MM.1S (cell line): ENCODE measurements around the gene LRPPRC.

ENCODE experiments used
- EZH2 ChIP-seq: fragments of 300-600 bp; sonication (generic); optimal IDR thresholded peaks from 2 replicates; pipeline ENCODE3; 2017; ENCODE audit warnings: low read depth, mild to moderate bottlenecking, antibody characterized with exemption, low read length, mixed read lengths
- EZH2phosphoT487 ChIP-seq: fragments of 300-600 bp; sonication (generic); IDR thresholded peaks from 2 replicates; pipeline ENCODE4 v1.6.1; 2018; ENCODE audit warnings: antibody characterized with exemption, low read length
- TF ChIP-seq, protein P1 (sequence below): fragments of 300-600 bp; sonication (generic); IDR thresholded peaks from 2 replicates; pipeline ENCODE4 v1.5.1; 2016; ENCODE audit warnings: antibody characterized with exemption, low read length, mixed read lengths

DNA sequence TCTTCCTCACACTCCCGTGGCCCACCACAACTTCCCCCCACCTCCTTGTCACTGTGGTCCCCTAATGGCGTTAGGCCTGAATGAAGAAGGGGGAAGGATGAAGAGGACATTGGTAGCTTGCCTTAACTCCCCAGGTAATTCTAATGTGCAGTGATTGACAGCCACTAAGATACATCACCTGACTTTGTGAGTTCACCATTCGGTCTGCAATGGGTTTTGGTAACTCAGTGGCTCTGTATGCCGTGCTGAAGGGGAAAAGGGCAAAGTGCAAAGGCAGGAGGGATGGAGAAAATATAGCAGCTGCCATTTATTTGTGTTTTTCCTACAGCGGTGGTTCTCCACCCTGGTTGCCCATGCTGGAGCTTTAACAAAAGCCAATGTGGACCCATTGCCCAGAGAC, 114.8 kb downstream of the LRPPRC start:
- TF ChIP-seq EZH2: no peak
- TF ChIP-seq, protein P1, sequence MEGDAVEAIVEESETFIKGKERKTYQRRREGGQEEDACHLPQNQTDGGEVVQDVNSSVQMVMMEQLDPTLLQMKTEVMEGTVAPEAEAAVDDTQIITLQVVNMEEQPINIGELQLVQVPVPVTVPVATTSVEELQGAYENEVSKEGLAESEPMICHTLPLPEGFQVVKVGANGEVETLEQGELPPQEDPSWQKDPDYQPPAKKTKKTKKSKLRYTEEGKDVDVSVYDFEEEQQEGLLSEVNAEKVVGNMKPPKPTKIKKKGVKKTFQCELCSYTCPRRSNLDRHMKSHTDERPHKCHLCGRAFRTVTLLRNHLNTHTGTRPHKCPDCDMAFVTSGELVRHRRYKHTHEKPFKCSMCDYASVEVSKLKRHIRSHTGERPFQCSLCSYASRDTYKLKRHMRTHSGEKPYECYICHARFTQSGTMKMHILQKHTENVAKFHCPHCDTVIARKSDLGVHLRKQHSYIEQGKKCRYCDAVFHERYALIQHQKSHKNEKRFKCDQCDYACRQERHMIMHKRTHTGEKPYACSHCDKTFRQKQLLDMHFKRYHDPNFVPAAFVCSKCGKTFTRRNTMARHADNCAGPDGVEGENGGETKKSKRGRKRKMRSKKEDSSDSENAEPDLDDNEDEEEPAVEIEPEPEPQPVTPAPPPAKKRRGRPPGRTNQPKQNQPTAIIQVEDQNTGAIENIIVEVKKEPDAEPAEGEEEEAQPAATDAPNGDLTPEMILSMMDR: no peak
- no peak for TF ChIP-seq EZH2phosphoT487
